HFF-Myc (cell line): ENCODE results near the gene KCNQ1.

Experiments used
- DNase-seq: peaks from one replicate; pipeline ENCODE4 v3.0.0-alpha.2; 2011; ENCODE audit warnings: low read depth; ENCODE audit errors: extremely low read depth
- H3K4me3 ChIP-seq: replicated peaks from 2 replicates; pipeline ENCODE4 v1.5.1; 2011; ENCODE audit warnings: low read depth, mild to moderate bottlenecking, control low read depth, low read length
- TF ChIP-seq, protein P1 (sequence below): IDR thresholded peaks from 2 replicates; pipeline ENCODE4 v1.5.1; 2012; ENCODE audit warnings: mild to moderate bottlenecking, low read depth, low read length, control low read depth; ENCODE audit errors: missing control alignments

KCNQ1 gene

DNA sequence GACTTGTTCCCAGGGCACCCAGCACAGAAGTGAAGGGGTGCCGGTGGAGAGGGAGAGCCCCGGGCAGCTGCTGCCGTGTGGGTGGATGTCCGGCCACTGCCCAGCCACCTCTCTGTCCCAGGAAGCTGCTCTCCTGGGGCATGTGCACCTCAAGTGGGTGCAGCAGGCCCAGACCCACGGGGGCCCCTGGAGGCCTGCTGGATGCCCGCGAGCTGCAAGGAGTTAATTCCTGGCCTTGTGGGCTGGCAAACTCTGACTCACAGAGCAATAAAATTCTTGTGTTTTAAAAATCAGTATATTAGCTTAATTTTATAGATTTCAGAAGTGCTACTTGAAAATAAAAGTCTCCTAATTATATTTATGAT is 292.4 kb downstream of the KCNQ1 start:
- TF ChIP-seq, protein P1, sequence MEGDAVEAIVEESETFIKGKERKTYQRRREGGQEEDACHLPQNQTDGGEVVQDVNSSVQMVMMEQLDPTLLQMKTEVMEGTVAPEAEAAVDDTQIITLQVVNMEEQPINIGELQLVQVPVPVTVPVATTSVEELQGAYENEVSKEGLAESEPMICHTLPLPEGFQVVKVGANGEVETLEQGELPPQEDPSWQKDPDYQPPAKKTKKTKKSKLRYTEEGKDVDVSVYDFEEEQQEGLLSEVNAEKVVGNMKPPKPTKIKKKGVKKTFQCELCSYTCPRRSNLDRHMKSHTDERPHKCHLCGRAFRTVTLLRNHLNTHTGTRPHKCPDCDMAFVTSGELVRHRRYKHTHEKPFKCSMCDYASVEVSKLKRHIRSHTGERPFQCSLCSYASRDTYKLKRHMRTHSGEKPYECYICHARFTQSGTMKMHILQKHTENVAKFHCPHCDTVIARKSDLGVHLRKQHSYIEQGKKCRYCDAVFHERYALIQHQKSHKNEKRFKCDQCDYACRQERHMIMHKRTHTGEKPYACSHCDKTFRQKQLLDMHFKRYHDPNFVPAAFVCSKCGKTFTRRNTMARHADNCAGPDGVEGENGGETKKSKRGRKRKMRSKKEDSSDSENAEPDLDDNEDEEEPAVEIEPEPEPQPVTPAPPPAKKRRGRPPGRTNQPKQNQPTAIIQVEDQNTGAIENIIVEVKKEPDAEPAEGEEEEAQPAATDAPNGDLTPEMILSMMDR: no peak
- no peak overlapping the region for H3K4me3 ChIP-seq
- DNase-seq: no peak

DNA sequence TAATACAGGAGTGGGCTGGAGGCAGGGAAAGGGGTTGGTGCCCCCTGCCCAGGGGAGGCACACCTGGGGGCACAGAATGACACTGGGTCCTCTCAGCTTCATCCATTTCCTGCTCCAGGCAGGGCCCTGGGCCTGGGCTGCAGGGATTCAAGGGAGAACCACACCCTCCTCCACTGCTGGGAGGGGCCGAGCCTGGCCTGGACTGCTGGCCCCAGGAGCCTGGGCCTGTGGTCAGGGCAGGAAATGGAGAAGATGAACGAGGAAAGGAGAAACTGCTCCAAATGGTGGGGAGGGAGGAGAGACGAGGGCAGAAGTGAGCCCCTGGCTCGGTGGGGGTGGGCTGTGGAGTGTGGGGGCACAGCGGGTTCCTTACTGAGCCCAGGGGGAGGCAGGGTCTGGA is 293.1 kb downstream of the KCNQ1 start:
- TF ChIP-seq, protein P1: no peak
- no peak overlapping the region for H3K4me3 ChIP-seq
- no peak for DNase-seq

DNA sequence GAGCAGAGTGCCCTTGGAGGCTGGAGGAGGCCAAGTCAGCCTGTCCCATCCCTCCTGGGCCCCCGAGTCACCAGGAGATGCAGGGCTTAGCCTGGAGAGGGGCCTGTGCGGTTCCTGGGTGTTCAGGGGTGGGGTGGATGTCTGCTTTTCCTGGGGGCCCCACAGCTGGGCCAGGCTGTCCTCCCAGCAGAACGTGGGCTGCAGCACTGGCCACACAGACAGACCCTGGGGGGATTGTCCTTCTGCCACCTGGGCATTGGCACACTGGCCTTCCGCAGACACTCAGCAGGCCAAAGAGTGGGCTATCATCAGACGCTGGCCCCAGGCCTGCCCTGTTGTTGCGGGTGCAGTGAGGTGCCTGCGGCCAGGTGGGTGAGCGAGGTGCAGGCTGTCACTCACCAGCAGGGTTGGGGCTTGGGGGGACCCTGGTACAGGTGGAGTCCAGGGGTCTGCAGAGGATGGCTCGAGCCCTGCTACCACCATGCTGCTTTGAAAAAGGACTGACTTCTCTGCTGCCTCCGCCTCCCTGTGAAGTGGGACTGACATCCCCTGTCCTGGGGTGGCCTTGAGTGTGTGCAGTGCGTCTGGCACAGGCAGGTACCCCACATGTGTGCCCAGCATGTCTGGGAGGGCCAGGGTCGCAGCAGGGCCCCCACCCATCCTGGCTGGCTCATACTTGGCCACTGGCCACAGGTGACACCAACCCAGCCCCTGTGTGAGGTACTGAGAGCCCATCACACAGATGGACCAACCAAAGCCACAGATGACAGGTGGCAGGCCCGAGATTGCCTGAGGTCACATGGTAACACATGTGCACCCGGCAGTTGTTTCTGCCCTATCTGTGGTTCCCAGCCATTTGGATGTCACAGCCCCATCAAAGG is 294.0 kb downstream of the KCNQ1 start:
- no peak overlapping the region for H3K4me3 ChIP-seq
- DNase-seq: no peak
- TF ChIP-seq, protein P1: no peak

GRCh38 chr11:2739531-2740274 is 294.9 kb downstream of the KCNQ1 start:
- no peak overlapping the region for H3K4me3 ChIP-seq
- TF ChIP-seq, protein P1: no peak
- no peak for DNase-seq

- no peak for DNase-seq
- TF ChIP-seq, protein P1: no peak
- no peak overlapping the region for H3K4me3 ChIP-seq
Measured at GRCh38 chr11:2740275-2740940, 295.6 kb downstream of the KCNQ1 start.

- H3K4me3 ChIP-seq: no peak overlapping the region
- DNase-seq: no peak
- TF ChIP-seq, protein P1: no peak
Measured at GRCh38 chr11:2741006-2741376, 296.2 kb downstream of the KCNQ1 start.
